ENCODE results near the gene ZGLP1.

- TF ChIP-seq EZH2 (conservative IDR thresholded peaks at IDR 0.05; ENCODE audit: low read depth, low read length) (no peak), ATF7-NPFF (CRISPR knock-in tag; IDR thresholded peaks at IDR 0.05; ENCODE audit: low read depth) (no peak), ZNF589 (CRISPR knock-in tag; conservative IDR thresholded peaks at IDR 0.05) (no peak), CTCF (CRISPR knock-in tag; IDR thresholded peaks at IDR 0.05) (no peak), PHF8 (CRISPR knock-in tag; IDR thresholded peaks at IDR 0.05) (no peak), TAF1 (CRISPR knock-in tag; IDR thresholded peaks at IDR 0.05) (no peak), NFIC (IDR thresholded peaks at IDR 0.05; ENCODE audit: low read length) (no peak), ZSCAN29 (CRISPR knock-in tag; conservative IDR thresholded peaks at IDR 0.05) (no peak), ESRRA (CRISPR knock-in tag; IDR thresholded peaks at IDR 0.05; ENCODE audit: low read depth) (no peak), TARDBP (CRISPR knock-in tag; IDR thresholded peaks at IDR 0.05) (no peak), SP1 (IDR thresholded peaks at IDR 0.05) (no peak), SP1 (CRISPR knock-in tag; IDR thresholded peaks at IDR 0.05) (no peak), ZNF597 (CRISPR knock-in tag; IDR thresholded peaks at IDR 0.05) (no peak), ATF6 (CRISPR knock-in tag; conservative IDR thresholded peaks at IDR 0.05) (no peak), IRF9 (CRISPR knock-in tag; IDR thresholded peaks at IDR 0.05; ENCODE audit: borderline replicate concordance) (no peak)
Measured at GRCh38 chr19:10352764-10353671, 43.4 kb upstream of the ZGLP1 start.

All from HepG2 (cell line).